Activated naive CD4-positive, alpha-beta T cell treated with anti-CD3 and anti-CD28 coated beads for 36 hours (primary cell): Measurements from ENCODE around the gene YPEL3. TPM values are rescaled to one million over a fixed set of nuclear protein-coding genes. Genes with fewer than 3 reads are reported as not detected.

Experiments used
- CTCF ChIA-PET: fragments of 350-600 bp; sonication (Branson Sonifier 250); formaldehyde crosslinking; loops from one replicate; lab custom pipeline; 2021; ENCODE audit warnings: antibody characterized with exemption; lab: Charles Lee
- DNase-seq: peaks from one replicate; pipeline ENCODE4 v3.0.0-alpha.2; 2020
- H3K27ac Mint-ChIP-seq: one replicate; pipeline ENCODE4 v1.8.0; 2021; ENCODE audit warnings: mild to moderate bottlenecking, mixed read lengths
- H3K27me3 Mint-ChIP-seq: one replicate; pipeline ENCODE4 v1.8.0; 2021; ENCODE audit warnings: low read depth, mixed read lengths
- H3K36me3 Mint-ChIP-seq: one replicate; pipeline ENCODE4 v1.8.0; 2021; ENCODE audit warnings: low read depth, mixed read lengths
- H3K4me1 Mint-ChIP-seq: one replicate; pipeline ENCODE4 v1.8.0; 2021; ENCODE audit warnings: low read depth, mixed read lengths
- H3K4me3 Mint-ChIP-seq: one replicate; pipeline ENCODE4 v1.8.0; 2021; ENCODE audit warnings: mild to moderate bottlenecking, moderate library complexity, mixed read lengths
- H3K9me3 Mint-ChIP-seq: one replicate; pipeline ENCODE4 v1.8.0; 2021; ENCODE audit warnings: mixed read lengths
- intact Hi-C: fragments of 100-400 bp; cut with micrococcal nuclease; formaldehyde crosslinking; loops from one replicate; pipeline ENCODE4 v1.15.1; 2023
- total RNA-seq, 2 experiments: library from RNA; stranded (reverse); gene quantifications; one replicate each; pipeline ENCODE4 v1.2.3, GENCODE V29; 2021

YPEL3 gene
- total RNA-seq, 2 experiments from 2014 or later: 24.6 to 27.3 TPM

DNA sequence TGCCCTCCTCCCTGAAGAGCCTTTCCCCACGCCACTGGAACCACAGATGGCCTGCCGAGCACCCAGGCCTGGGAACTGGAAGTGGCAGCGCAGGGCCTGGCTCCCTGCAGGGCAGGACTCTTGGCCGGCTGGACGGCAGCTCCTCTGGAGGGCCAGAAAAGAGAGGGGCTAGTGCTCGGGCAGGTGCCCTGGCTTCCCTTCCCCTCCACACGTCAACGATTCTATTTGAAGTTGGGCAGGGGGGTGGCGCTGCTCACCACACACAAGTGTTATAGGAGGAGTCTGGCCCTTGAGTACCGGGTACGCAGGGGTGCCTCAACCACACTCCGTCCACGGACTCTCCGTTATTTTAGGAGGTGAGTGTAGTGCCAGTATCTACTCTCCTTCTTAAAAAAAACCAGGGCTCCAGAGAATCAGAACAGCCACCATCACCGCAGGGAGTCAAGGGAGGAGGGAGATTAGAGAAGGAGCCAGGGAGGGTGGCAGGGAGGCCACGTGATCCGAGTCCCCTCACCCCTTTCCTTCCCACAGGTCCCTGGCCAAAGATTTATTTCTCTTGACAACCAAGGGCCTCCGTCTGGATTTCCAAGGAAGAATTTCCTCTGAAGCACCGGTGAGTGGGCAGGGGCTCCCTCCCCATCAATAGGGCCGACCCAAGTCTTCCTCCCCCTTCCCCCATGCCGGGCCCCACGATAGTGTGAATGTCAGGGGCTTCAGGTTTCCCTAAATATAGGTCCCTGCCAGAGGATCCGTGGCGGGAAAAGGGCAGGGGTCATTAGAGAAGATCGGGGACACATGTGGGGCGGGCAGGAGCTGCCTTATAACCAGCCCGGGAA lies 31.9 kb downstream of the YPEL3 start:
- intact Hi-C loops: loop anchor here (1.0 to 2.0 kb wide), 4 partner anchors 11 to 315 kb away; partner anchors contain the start of genes MAPK3 and TBC1D10B
- peak overlapping the region; percentile 95 for H3K4me3 Mint-ChIP-seq
- no peaks in the 10 kb centered on the region for H3K9me3 Mint-ChIP-seq
- peak overlapping the region; percentile 98 for H3K27ac Mint-ChIP-seq
- no peaks in the 10 kb centered on the region for H3K27me3 Mint-ChIP-seq
- DNase-seq: peak; percentile 86
- peaks cover 23% of the 10 kb centered on the region for H3K4me1 Mint-ChIP-seq
- peaks cover 39% of the 10 kb centered on the region for H3K36me3 Mint-ChIP-seq
- CTCF ChIA-PET: interaction anchor here (0.6 to 3.3 kb wide), 6 partner anchors 9 to 547 kb away, joined by 3 to 16 read pairs (median 7); partner anchors contain the start of genes PPP4C and TBX6

DNA sequence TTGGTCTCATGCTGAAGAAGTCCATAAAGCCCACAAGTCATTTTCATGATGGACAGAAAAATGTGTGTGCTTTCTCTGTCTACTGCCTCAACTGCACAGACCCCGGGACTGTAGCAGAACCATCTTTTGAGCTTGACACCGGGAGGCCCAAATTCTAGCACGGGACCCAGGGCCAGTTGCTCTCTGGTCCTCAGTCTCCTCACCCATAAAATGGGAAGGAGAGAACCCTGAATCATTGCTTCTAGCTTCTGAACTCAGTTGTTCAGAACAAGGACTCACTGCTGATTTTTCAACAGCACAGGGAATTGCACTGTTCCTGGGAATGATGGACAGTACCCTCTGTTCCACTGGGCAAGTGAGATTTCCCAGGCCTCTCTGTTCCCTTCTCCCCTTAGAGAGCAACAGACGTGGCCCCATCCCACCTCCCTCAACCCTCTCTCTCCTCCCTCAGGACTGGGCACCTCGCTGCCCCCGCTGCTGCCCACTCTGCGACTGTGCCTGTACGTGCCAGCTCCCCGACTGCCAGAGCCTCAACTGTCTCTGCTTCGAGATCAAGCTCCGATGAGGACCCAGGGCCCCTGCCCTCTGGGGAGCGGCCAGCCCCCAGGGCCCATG lies 32.6 kb downstream of the YPEL3 start:
- CTCF ChIA-PET: interaction anchor here (0.6 to 1.6 kb wide), 5 partner anchors 8 to 548 kb away, joined by 3 to 10 read pairs (median 4); no protein-coding TSS in a partner anchor

DNA sequence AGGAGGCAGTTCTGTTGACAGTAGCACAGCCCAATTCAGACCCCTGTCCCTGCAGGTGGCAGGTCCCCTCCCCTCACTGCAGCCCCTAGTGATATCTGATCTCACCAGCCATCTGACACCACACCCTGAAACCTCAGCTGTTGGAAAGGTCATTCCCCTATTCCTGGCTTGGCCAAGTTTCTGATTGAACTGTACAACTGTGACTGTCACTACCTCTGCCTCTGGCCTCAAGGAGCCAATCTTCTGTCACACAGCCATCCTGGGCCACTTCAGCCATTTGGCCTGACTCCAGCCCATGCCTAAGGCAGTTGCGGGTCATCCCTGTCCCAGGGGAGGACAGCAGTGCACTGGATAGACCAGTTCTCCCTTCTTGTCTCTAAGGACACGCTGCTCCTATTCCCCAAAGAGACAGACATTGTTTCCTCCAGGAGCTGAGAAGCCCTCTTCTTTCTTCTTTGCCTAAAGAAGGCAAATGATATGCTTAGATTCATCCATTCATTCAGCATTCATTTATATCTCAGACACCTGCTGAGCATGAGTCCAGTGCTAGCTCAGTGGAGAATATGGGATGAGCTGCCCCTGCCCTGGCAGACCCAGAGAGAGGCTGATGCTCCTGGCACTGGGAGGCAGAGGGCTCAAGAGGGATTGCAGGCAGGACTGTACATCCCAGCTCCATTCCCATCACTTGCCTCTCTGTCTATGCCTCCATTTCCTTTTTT lies 35.0 kb downstream of the YPEL3 start:
- H3K4me3 Mint-ChIP-seq: no peak overlapping the region
- CTCF ChIA-PET: interaction anchor here (0.7 to 0.9 kb wide), 3 partner anchors 9 to 87 kb away, joined by 3 to 5 read pairs (median 3); partner anchors contain the start of gene TAOK2
- intact Hi-C loops: no loop called here

More for the DNA sequence above, 32.6 kb downstream of the YPEL3 start:
- Mint-ChIP-seq H3K36me3 (peaks cover 32% of the 10 kb centered on the region), H3K4me1 (peaks cover 16% of the 10 kb centered on the region), H3K9me3 (no peaks in the 10 kb centered on the region), H3K27me3 (no peaks in the 10 kb centered on the region), H3K27ac (peak overlapping the region; percentile 98), H3K4me3 (peak overlapping the region; percentile 95)
- intact Hi-C loops: no loop called here
- DNase-seq: no peak

DNA sequence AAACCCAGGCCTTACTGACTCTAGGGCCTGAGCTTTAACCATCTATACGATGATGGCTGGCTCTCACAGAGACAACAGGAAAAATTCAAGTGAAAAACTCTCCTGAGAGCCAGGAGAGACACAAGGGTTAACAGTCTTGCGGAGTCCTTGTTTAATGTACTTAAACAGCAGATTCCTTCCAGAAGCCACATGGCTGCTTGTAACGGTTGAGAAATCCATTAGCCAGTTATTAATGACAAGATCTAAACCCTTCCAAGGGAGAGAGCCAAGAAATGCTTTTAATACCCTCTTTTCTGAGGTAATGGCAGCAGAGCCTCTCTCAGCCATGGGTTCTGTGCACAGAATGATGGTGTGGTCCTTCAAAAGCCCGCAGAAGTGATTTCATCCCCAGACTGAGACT lies 35.7 kb downstream of the YPEL3 start:
- intact Hi-C loops: no loop called here
- H3K36me3 Mint-ChIP-seq: peaks cover 7% of the 10 kb centered on the region
- DNase-seq: no peak
- no peak overlapping the region for H3K27ac Mint-ChIP-seq
- no peak overlapping the region for H3K4me3 Mint-ChIP-seq
- peaks cover 3% of the 10 kb centered on the region for H3K4me1 Mint-ChIP-seq
- CTCF ChIA-PET: no interaction called here
- no peaks in the 10 kb centered on the region for H3K9me3 Mint-ChIP-seq
- no peaks in the 10 kb centered on the region for H3K27me3 Mint-ChIP-seq

More for the DNA sequence above, 35.0 kb downstream of the YPEL3 start:
- no peak for DNase-seq
- no peak overlapping the region for H3K27ac Mint-ChIP-seq
- H3K9me3 Mint-ChIP-seq: no peaks in the 10 kb centered on the region
- H3K4me1 Mint-ChIP-seq: peaks cover 3% of the 10 kb centered on the region
- peaks cover 12% of the 10 kb centered on the region for H3K36me3 Mint-ChIP-seq
- H3K27me3 Mint-ChIP-seq: no peaks in the 10 kb centered on the region

DNA sequence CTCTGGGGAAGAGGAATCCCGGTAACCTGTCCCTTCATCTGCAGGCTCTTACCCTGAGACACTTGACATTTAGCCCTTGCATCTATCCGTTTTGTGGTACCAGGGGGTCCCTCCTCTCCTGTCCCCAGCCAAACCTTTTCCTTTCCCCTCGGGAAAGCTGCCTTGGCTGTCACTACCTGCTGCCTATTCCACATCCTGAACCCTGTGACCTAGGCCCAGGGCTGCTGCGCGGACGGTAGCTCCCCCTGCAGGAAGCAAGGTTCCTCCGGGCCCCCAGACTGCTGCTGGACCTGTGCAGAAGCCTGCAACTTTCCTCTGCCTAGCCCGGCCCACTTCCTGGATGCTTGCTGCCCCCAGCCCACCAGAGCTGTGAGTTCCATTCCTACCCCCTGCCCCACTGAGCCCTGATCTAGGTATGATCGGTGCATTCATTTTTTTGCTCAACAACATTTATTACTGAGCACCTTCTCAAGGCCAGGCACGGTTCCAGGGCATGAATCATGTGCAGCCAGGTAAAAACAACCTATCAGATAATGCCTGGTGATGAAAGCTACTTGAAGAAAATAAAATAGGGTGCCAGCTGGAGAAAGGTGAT lies 41.0 kb downstream of the YPEL3 start:
- H3K9me3 Mint-ChIP-seq: no peaks in the 10 kb centered on the region
- H3K4me3 Mint-ChIP-seq: peak overlapping the region; percentile 48
- peak overlapping the region; percentile 15 for H3K27ac Mint-ChIP-seq
- peak; percentile 67 for DNase-seq
- intact Hi-C loops: no loop called here
- H3K27me3 Mint-ChIP-seq: no peaks in the 10 kb centered on the region
- no peaks in the 10 kb centered on the region for H3K36me3 Mint-ChIP-seq
- CTCF ChIA-PET: interaction anchor here (0.6 to 1.8 kb wide), 20 partner anchors 8 to 388 kb away, joined by 3 to 15 read pairs (median 4); partner anchors contain the start of genes GDPD3 and TBX6
- peaks cover 20% of the 10 kb centered on the region for H3K4me1 Mint-ChIP-seq

DNA sequence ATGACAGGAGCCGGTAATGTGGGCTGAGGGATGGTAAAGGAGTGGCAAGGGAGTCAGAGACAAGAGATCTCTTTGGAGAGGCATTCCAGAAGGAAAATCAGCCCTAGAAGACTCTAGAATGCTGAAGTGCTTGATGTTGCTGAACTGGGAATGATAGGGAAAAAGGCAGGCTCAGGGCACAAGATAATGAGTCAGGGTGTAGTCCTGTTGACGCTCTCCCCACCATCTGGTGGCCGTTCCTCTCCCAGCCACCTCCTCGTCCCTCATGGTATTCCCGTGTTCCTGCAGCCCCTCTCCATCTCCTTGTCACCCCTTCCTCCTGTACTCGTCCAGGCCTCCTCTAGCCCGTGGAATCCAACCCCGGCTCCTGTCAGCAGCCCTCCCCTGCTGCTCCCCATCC lies 41.6 kb downstream of the YPEL3 start:
- no peak for DNase-seq
- CTCF ChIA-PET: interaction anchor here (0.6 to 1.8 kb wide), 15 partner anchors 9 to 387 kb away, joined by 3 to 15 read pairs (median 3); partner anchors contain the start of genes GDPD3 and TBX6
- H3K9me3 Mint-ChIP-seq: no peaks in the 10 kb centered on the region
- intact Hi-C loops: no loop called here
- H3K27me3 Mint-ChIP-seq: no peaks in the 10 kb centered on the region
- H3K4me3 Mint-ChIP-seq: peak overlapping the region; percentile 48
- no peaks in the 10 kb centered on the region for H3K36me3 Mint-ChIP-seq
- peaks cover 20% of the 10 kb centered on the region for H3K4me1 Mint-ChIP-seq
- no peak overlapping the region for H3K27ac Mint-ChIP-seq

DNA sequence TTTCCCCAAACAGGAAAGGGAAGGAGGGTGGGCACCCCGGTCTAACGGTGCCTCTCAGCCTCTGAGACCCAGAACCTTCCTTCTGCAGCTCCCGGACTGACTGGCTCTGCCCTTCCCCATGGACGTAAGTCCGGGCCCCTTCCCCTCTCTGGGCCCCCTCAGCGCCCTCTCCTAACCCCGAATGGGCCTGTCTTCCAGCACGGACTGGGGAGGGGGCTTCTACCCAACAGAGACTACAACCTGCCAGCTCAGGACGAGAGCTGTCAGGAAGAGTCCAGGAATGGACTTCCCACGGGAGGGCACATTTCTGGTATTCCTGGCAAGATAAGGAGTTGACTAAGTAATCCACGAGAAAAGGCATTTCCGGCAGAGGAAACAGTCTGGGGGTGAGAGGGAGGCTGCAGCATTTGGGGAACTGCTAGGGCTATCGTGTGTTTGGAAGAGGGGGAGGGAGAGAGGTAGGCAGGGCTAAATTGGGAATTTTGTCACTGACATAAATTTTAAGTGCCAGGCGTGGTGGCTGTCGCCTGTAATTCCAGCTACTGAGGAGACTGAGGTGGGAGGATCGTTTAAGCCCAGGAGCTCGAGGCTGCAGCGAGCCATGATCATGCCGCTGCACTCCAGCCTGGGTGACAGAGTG lies 42.5 kb downstream of the YPEL3 start:
- DNase-seq: no peak
- H3K36me3 Mint-ChIP-seq: no peaks in the 10 kb centered on the region
- no peaks in the 10 kb centered on the region for H3K9me3 Mint-ChIP-seq
- H3K4me1 Mint-ChIP-seq: peaks cover 20% of the 10 kb centered on the region
- H3K4me3 Mint-ChIP-seq: peak overlapping the region; percentile 87
- CTCF ChIA-PET: interaction anchor here (0.7 to 1.0 kb wide), 2 partner anchors 21 to 26 kb away, joined by 3 read pairs; no protein-coding TSS in a partner anchor
- no peak overlapping the region for H3K27ac Mint-ChIP-seq
- intact Hi-C loops: loop anchor here (1.0 to 2.0 kb wide), 3 partner anchors 11 to 69 kb away; partner anchors contain the start of gene MAPK3
- no peaks in the 10 kb centered on the region for H3K27me3 Mint-ChIP-seq

DNA sequence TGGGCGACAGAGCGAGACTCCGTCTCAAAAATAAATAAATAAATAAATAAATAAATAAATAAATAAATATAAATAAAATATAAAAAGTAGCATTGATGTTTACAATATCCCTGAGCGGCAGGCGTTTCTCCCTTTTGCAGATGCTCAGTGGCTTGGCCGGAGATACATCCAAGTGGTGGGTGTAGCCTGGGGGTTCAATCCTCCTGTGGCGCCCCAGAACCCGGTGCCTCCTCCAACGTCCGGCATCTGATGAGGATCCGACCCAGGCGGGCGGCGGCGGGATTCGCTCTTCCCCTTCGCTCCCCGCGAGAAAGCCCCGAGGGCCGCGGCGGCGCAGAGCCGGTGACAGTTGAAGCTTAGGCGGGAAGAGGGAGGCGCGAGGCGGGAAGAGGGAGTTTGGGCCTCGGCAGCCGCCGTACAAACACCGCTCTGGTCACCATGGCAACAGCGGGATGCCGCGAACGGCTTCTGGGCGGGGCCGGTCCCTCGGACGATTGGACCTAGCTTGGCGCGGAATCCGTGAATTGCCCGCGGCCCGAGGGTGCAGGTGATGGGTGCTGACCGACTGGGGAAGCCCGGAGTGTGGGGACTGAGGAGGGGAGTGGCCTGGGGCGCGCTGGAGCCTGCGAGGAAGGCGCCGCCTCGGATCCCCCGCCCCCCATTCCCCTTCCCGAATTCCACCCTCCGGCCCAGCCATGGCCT lies 43.2 kb downstream of the YPEL3 start:
- no peaks in the 10 kb centered on the region for H3K9me3 Mint-ChIP-seq
- no peaks in the 10 kb centered on the region for H3K36me3 Mint-ChIP-seq
- no peaks in the 10 kb centered on the region for H3K27me3 Mint-ChIP-seq
- DNase-seq: peak; percentile 95
- peak overlapping the region; percentile 87 for H3K4me3 Mint-ChIP-seq
- intact Hi-C loops: loop anchor here (1.0 to 2.0 kb wide), 3 partner anchors 11 to 70 kb away; partner anchors contain the start of gene MAPK3
- CTCF ChIA-PET: interaction anchor here (1.0 kb wide), 2 partner anchors 8 to 20 kb away, joined by 3 to 5 read pairs; no protein-coding TSS in a partner anchor
- peak overlapping the region; percentile 48 for H3K27ac Mint-ChIP-seq
- peaks cover 20% of the 10 kb centered on the region for H3K4me1 Mint-ChIP-seq

DNA sequence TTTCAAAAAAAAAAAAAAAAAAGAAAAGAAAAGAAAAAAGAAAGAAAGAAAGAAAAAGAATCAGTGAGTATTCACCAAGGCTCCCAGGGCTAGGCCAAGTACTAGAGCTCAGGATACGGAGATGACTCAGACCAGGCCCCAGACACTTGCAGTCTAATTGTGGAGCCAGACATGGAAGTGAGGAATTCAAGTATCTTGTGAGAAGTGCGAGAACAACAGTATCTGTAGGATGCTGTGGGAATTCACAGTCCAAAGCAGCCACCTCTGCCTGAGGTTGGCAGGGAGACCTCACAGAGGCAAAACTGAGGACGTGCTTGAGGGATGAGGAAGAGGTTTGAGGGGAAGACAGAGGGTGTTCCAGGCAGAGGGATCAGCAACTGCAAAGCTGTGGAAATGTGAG lies 44.5 kb downstream of the YPEL3 start:
- no peaks in the 10 kb centered on the region for H3K36me3 Mint-ChIP-seq
- peaks cover 20% of the 10 kb centered on the region for H3K4me1 Mint-ChIP-seq
- no peaks in the 10 kb centered on the region for H3K9me3 Mint-ChIP-seq
- CTCF ChIA-PET: interaction anchor here (0.6 to 1.2 kb wide), 3 partner anchors 11 to 135 kb away, joined by 3 to 7 read pairs (median 6); no protein-coding TSS in a partner anchor
- H3K4me3 Mint-ChIP-seq: peak overlapping the region; percentile 87
- no peaks in the 10 kb centered on the region for H3K27me3 Mint-ChIP-seq
- intact Hi-C loops: no loop called here
- no peak for DNase-seq
- no peak overlapping the region for H3K27ac Mint-ChIP-seq

DNA sequence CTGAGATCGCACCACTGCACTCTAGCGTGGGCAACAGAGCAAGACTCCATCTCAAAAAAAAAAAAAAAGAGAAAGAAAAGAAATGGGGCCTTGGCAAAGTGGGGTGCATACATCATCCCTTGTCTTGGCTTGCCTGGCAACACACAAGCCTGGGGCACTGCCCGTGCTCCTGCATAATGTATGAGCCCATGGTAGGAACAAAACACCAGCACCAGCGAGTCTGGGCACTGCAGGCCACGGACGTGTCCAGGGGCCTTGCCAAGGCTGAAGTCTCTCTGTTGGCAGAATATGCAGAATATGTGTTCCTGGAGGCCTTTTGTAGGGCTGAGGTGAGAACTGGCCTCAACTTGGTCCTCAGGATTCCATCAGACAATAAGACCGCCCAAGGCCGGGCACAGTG lies 46.1 kb downstream of the YPEL3 start:
- H3K27me3 Mint-ChIP-seq: no peaks in the 10 kb centered on the region
- no peaks in the 10 kb centered on the region for H3K36me3 Mint-ChIP-seq
- H3K27ac Mint-ChIP-seq: no peak overlapping the region
- intact Hi-C loops: no loop called here
- DNase-seq: no peak
- CTCF ChIA-PET: interaction anchor here (0.7 to 1.8 kb wide), 3 partner anchors 18 to 271 kb away, joined by 3 to 9 read pairs (median 3); partner anchors contain the start of gene TLCD3B
- H3K4me3 Mint-ChIP-seq: no peak overlapping the region
- no peaks in the 10 kb centered on the region for H3K9me3 Mint-ChIP-seq
- H3K4me1 Mint-ChIP-seq: peaks cover 15% of the 10 kb centered on the region
